Activated CD4-positive, CD25-positive, alpha-beta regulatory T cell treated with anti-CD3 and anti-CD28 coated beads, Interleukin-2, amount 50 U/mL, for 72 hours (primary cell): ENCODE results near the gene TCF7L2.

Source experiments
- DNase-seq: peaks from one replicate; pipeline ENCODE4 v3.0.0; 2021

Gene TCF7L2

GRCh38 chr10:112949875-112950507, at the start of gene TCF7L2:
TCF7L2 (plus strand) TSS chr10:112950247; CDS start chr10:112950757, 510 bp downstream.
- DNase-seq, result no peak

- DNase-seq, result no peak
These were observed 47.3 kb upstream of the TCF7L2 start for GRCh38 chr10:112902730-112903129.

GRCh38 chr10:112904000-112904399, 46.0 kb upstream of the TCF7L2 start:
- DNase-seq, result no peak

- no peak for DNase-seq
These were observed 43.1 kb upstream of the TCF7L2 start for GRCh38 chr10:112906945-112907344.

GRCh38 chr10:112907893-112908292, 42.2 kb upstream of the TCF7L2 start:
- DNase-seq, result no peak

GRCh38 chr10:112911206-112911605, 38.8 kb upstream of the TCF7L2 start:
- no peak for DNase-seq

GRCh38 chr10:112912410-112912928, 37.6 kb upstream of the TCF7L2 start:
- DNase-seq, result no peak

- DNase-seq, result no peak
These were observed 36.8 kb upstream of the TCF7L2 start for GRCh38 chr10:112913255-112913654.

GRCh38 chr10:112913661-112914287, 36.3 kb upstream of the TCF7L2 start:
- DNase-seq, result no peak

GRCh38 chr10:112914288-112914952, 35.6 kb upstream of the TCF7L2 start:
- no peak for DNase-seq

GRCh38 chr10:112915590-112916572, 34.2 kb upstream of the TCF7L2 start:
- no peak for DNase-seq

GRCh38 chr10:112917681-112918080, 32.4 kb upstream of the TCF7L2 start:
- DNase-seq, result no peak

- no peak for DNase-seq
These were observed 31.3 kb upstream of the TCF7L2 start for GRCh38 chr10:112918771-112919170.

GRCh38 chr10:112919721-112920120, 30.3 kb upstream of the TCF7L2 start:
- DNase-seq, result no peak

GRCh38 chr10:112926906-112927688, 22.9 kb upstream of the TCF7L2 start:
- no peak for DNase-seq

GRCh38 chr10:112927980-112928379, 22.1 kb upstream of the TCF7L2 start:
- DNase-seq, result no peak

- DNase-seq, result no peak
These were observed 17.4 kb upstream of the TCF7L2 start for GRCh38 chr10:112932658-112933057.

GRCh38 chr10:112934193-112934592, 15.9 kb upstream of the TCF7L2 start:
- DNase-seq, result no peak

- DNase-seq, result no peak
These were observed 11.1 kb upstream of the TCF7L2 start for GRCh38 chr10:112938808-112939482.

GRCh38 chr10:112945811-112946210, 4.2 kb upstream of the TCF7L2 start:
- DNase-seq, result no peak

GRCh38 chr10:112946649-112947048, 3.4 kb upstream of the TCF7L2 start:
- no peak for DNase-seq
